CD4-positive, alpha-beta T cell (primary cell): Measurements from ENCODE around the gene SLAMF6. TPM values are rescaled to one million over a fixed set of nuclear protein-coding genes. Genes with fewer than 3 reads are reported as not detected.

ENCODE experiments used
- ATAC-seq: fragments of 200-7000 bp; cut with Tn5 transposase; one replicate; pipeline ENCODE4 v1.10.0; 2022; ENCODE audit warnings: mild to moderate bottlenecking; ENCODE audit not compliant: poor library complexity
- CTCF ChIA-PET: fragments of 350-600 bp; sonication (Branson Sonifier 250); formaldehyde crosslinking; loops from one replicate; lab custom pipeline; 2021; ENCODE audit warnings: antibody characterized with exemption, inconsistent platforms; lab: Charles Lee
- POLR2A ChIA-PET: fragments of 350-600 bp; sonication (Branson Sonifier 250); formaldehyde crosslinking; loops from one replicate; lab custom pipeline; 2021; ENCODE audit warnings: antibody characterized with exemption, inconsistent platforms; lab: Charles Lee
- DNase-seq, 14 experiments: peaks; one replicate each; pipeline ENCODE4 v3.0.0-alpha.2; 2013 to 2020; ENCODE audit warnings: mixed read lengths in 2 of 14
- H3K27ac ChIP-seq, 2 donors: one replicate each; pipeline versions ENCODE4 v1.5.1 to v1.7.0; 2013; ENCODE audit warnings: low read length in 2 of 2, low read depth in 1 of 2, mild to moderate bottlenecking in 1 of 2
- H3K27me3 ChIP-seq, 2 experiments: 1 replicate in 1 of 2; 2 replicates in 1 of 2; pipeline versions ENCODE4 v1.6.1 to v1.7.0; 2013; ENCODE audit warnings: low read length in 2 of 2, control low read depth in 1 of 2, mild to moderate bottlenecking in 1 of 2, moderate library complexity in 1 of 2; ENCODE audit not compliant: insufficient read depth in 2 of 2, control insufficient read depth in 1 of 2
- H3K36me3 ChIP-seq: one replicate; pipeline ENCODE4 v1.6.1; 2013; ENCODE audit warnings: low read length, control low read depth; ENCODE audit not compliant: insufficient read depth
- H3K4me1 ChIP-seq: one replicate; pipeline ENCODE4 v1.6.1; 2013; ENCODE audit warnings: low read length, control low read depth; ENCODE audit not compliant: insufficient read depth
- H3K4me3 ChIP-seq: one replicate; pipeline ENCODE4 v1.5.1; 2013; ENCODE audit warnings: mild to moderate bottlenecking, low read length, moderate library complexity
- H3K9me3 ChIP-seq, 2 experiments: 1 replicate in 1 of 2; 2 replicates in 1 of 2; pipeline versions ENCODE4 v1.6.1 to v1.7.0; 2013; ENCODE audit warnings: low read length in 2 of 2, mild to moderate bottlenecking in 2 of 2, control low read depth in 1 of 2, moderate library complexity in 1 of 2; ENCODE audit not compliant: control insufficient read depth in 1 of 2, insufficient read depth in 1 of 2
- H3K27ac Mint-ChIP-seq: one replicate; pipeline ENCODE4 v1.8.0; 2020; ENCODE audit warnings: mixed read lengths
- H3K27me3 Mint-ChIP-seq: one replicate; pipeline ENCODE4 v1.8.0; 2021; ENCODE audit warnings: mixed read lengths
- H3K36me3 Mint-ChIP-seq: one replicate; pipeline ENCODE4 v1.8.0; 2021; ENCODE audit warnings: low read depth, mixed read lengths
- H3K4me1 Mint-ChIP-seq: one replicate; pipeline ENCODE4 v1.8.0; 2021; ENCODE audit warnings: low read depth, mixed read lengths
- H3K4me3 Mint-ChIP-seq: one replicate; pipeline ENCODE4 v1.8.0; 2020; ENCODE audit warnings: mild to moderate bottlenecking, mixed read lengths
- H3K9me3 Mint-ChIP-seq: one replicate; pipeline ENCODE4 v1.8.0; 2020; ENCODE audit warnings: mixed read lengths
- intact Hi-C, 2 experiments: fragments of 100-400 bp; cut with DNase I in 1 of 2; cut with micrococcal nuclease in 1 of 2; formaldehyde crosslinking; loops; one replicate each; pipeline versions ENCODE4 v1.15.1 to v1.9.0; 2023 to 2025; cut with DNase I, micrococcal nuclease
- total RNA-seq, 174 experiments: library from RNA in 2 of 174; stranded (reverse) in 2 of 174; gene quantifications; one replicate each; pipeline ENCODE4 v1.2.3 and lab custom pipeline; 2021 to 2026
- TF ChIP-seq, protein P1 (sequence below): fragments of 200-600 bp; IDR thresholded peaks from one replicate; pipeline ENCODE4 v1.8.0; 2022; ENCODE audit warnings: antibody characterized with exemption, mild to moderate bottlenecking

Gene SLAMF6
- total RNA-seq, 2 experiments from 2014 or later = 6.3 to 7.3 TPM

DNA sequence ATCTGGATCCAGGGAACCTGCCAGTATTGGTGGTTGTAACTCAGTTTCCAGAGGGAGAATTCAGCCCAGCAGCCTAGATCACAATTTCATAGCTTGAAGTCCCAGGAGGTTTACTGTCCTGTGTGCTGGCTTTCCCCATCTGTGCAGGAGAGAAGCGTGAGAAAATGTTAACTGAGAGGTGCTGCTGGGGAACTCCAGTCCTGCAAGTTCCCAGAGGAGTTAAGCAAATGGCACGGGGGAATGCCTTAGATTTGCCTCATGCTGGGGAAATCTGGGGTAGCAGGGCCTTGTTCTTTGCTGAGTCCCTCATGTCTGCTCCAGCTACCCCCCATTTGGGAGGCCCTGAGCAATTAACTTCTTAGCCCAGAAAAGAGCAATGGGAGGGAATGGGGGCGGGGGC, 25.1 kb upstream of the SLAMF6 start:
- Mint-ChIP-seq H3K27ac (no peak overlapping the region), H3K9me3 (no peaks in the 10 kb centered on the region), H3K4me1 (peaks cover 51% of the 10 kb centered on the region), H3K27me3 (no peaks in the 10 kb centered on the region), H3K36me3 (peaks cover 75% of the 10 kb centered on the region), H3K4me3 (no peak overlapping the region)
- Histone ChIP-seq H3K4me3 (no peak overlapping the region), H3K27ac (no peak overlapping the region), H3K36me3 (peaks cover 67% of the 10 kb centered on the region), H3K4me1 (peaks cover 29% of the 10 kb centered on the region), H3K9me3 (no peaks in the 10 kb centered on the region), H3K27me3 (no peaks in the 10 kb centered on the region)
- DNase-seq (no peak), ATAC-seq (no peak)
- CTCF ChIA-PET = interaction anchor here (1.5 kb wide), 1 partner anchor 58 kb away, joined by 3 read pairs; no protein-coding TSS in a partner anchor
- intact Hi-C loops = loop anchor here in 1 of 2 experiments (2.0 kb wide), 1 partner anchor 117 kb away; no protein-coding TSS in a partner anchor
- TF ChIP-seq, protein P1, sequence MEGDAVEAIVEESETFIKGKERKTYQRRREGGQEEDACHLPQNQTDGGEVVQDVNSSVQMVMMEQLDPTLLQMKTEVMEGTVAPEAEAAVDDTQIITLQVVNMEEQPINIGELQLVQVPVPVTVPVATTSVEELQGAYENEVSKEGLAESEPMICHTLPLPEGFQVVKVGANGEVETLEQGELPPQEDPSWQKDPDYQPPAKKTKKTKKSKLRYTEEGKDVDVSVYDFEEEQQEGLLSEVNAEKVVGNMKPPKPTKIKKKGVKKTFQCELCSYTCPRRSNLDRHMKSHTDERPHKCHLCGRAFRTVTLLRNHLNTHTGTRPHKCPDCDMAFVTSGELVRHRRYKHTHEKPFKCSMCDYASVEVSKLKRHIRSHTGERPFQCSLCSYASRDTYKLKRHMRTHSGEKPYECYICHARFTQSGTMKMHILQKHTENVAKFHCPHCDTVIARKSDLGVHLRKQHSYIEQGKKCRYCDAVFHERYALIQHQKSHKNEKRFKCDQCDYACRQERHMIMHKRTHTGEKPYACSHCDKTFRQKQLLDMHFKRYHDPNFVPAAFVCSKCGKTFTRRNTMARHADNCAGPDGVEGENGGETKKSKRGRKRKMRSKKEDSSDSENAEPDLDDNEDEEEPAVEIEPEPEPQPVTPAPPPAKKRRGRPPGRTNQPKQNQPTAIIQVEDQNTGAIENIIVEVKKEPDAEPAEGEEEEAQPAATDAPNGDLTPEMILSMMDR = no peak
- POLR2A ChIA-PET = interaction anchor here (0.6 to 1.3 kb wide), 2 partner anchors 30 to 68 kb away, joined by 3 to 5 read pairs; no protein-coding TSS in a partner anchor

DNA sequence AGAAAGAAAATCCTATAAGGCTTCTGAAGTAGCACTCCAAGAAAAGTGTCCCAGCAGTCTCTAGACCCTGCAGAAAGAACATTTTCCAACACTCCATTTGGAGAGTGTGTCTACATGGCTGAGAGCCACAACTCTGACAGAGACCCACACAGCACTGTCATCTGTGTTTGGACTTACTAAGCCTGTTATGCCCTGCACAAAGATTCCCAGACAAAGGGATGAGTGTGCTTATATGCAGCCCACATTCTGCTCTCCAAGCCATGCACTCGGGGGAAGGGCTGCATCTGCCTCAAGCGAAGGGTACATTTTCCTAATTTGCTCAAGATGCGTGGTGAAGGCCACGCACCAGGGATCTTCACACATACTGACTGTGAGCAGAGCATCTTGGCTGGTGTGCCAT, 24.4 kb upstream of the SLAMF6 start:
- Histone ChIP-seq H3K4me1 (peaks cover 29% of the 10 kb centered on the region), H3K27ac (no peak overlapping the region), H3K9me3 (no peaks in the 10 kb centered on the region), H3K27me3 (no peaks in the 10 kb centered on the region), H3K4me3 (no peak overlapping the region), H3K36me3 (peaks cover 59% of the 10 kb centered on the region)
- Mint-ChIP-seq H3K27me3 (no peaks in the 10 kb centered on the region), H3K27ac (peak overlapping the region; percentile 39), H3K9me3 (no peaks in the 10 kb centered on the region), H3K4me3 (no peak overlapping the region), H3K4me1 (peaks cover 52% of the 10 kb centered on the region), H3K36me3 (peaks cover 67% of the 10 kb centered on the region)
- TF ChIP-seq, protein P1 = no peak
- CTCF ChIA-PET = interaction anchor here (1.5 kb wide), 1 partner anchor 59 kb away, joined by 3 read pairs; no protein-coding TSS in a partner anchor
- no peak for ATAC-seq
- no peak for DNase-seq
- POLR2A ChIA-PET = no interaction called here
- intact Hi-C loops = no loop called here

DNA sequence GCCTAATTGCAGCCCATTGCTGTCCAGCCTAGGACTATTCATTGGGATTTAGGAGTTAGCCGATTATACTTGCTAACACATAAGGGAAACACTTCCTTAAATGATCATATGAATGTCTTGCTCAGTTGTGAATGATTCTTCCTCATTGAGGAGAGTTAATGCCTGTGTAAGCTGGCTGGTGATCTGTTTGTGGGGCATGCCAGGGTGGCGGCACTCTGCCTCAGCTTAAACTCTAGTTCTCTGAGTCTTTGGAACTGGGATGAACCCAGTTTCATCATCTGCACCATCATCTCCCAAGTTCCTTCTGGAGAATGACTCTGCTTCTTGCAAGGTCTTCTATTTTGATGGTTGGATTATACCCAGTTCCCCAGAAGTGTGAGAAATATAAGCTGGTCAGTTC, 23.9 kb upstream of the SLAMF6 start:
- peaks cover 52% of the 10 kb centered on the region for H3K4me1 Mint-ChIP-seq
- no peaks in the 10 kb centered on the region for H3K27me3 Mint-ChIP-seq
- H3K36me3 Mint-ChIP-seq = peaks cover 63% of the 10 kb centered on the region
- DNase-seq (peak in 1 of 14 experiments; percentile 49), ATAC-seq (no peak)
- H3K4me3 Mint-ChIP-seq = no peak overlapping the region
- TF ChIP-seq, protein P1 = no peak
- peaks cover 54% of the 10 kb centered on the region for H3K36me3 ChIP-seq
- H3K27ac ChIP-seq = no peak overlapping the region
- CTCF ChIA-PET = interaction anchor here (0.9 to 1.5 kb wide), 2 partner anchors 60 kb away, joined by 3 to 5 read pairs; no protein-coding TSS in a partner anchor
- H3K4me1 ChIP-seq = peaks cover 32% of the 10 kb centered on the region
- H3K27me3 ChIP-seq = no peaks in the 10 kb centered on the region
- POLR2A ChIA-PET = interaction anchor here (1.7 kb wide), 1 partner anchor 118 kb away, joined by 4 read pairs; no protein-coding TSS in a partner anchor
- H3K4me3 ChIP-seq = no peak overlapping the region
- no peaks in the 10 kb centered on the region for H3K9me3 ChIP-seq
- intact Hi-C loops = no loop called here
- no peaks in the 10 kb centered on the region for H3K9me3 Mint-ChIP-seq
- H3K27ac Mint-ChIP-seq = peak overlapping the region; percentile 39
